Activated T-helper 2 cell treated with anti-CD3 and anti-CD28 coated beads, Interferon-gamma antibody, Interleukin-2, Interleukin-4, amounts not matched to agents 10 μg/mL and 5 μg/mL and 100 μg/mL, durations not matched to agents 14 hours and 24 hours and 36 hours (primary cell): ENCODE measurements around the gene PARD3B. TPM values are rescaled to one million over a fixed set of nuclear protein-coding genes. Genes with fewer than 3 reads are reported as not detected.

ENCODE experiments used
- DNase-seq: peaks from one replicate; pipeline ENCODE4 v3.0.0; 2021; ENCODE audit warnings: low spot score
- H3K27ac Mint-ChIP-seq: one replicate; pipeline ENCODE4 v1.8.0; 2021; ENCODE audit warnings: mixed read lengths
- H3K27me3 Mint-ChIP-seq: one replicate; pipeline ENCODE4 v1.8.0; 2021; ENCODE audit warnings: low read depth, mixed read lengths
- H3K36me3 Mint-ChIP-seq: one replicate; pipeline ENCODE4 v1.8.0; 2021; ENCODE audit warnings: low read depth, mixed read lengths
- H3K4me1 Mint-ChIP-seq: one replicate; pipeline ENCODE4 v1.8.0; 2021; ENCODE audit warnings: low read depth, mixed read lengths
- H3K4me3 Mint-ChIP-seq: one replicate; pipeline ENCODE4 v1.8.0; 2021; ENCODE audit warnings: low read depth, mild to moderate bottlenecking, moderate library complexity, mixed read lengths
- H3K9me3 Mint-ChIP-seq: one replicate; pipeline ENCODE4 v1.8.0; 2021; ENCODE audit warnings: mixed read lengths
- intact Hi-C: fragments of 100-400 bp; cut with micrococcal nuclease; formaldehyde crosslinking; loops from one replicate; pipeline ENCODE4 v1.15.1; 2023
- total RNA-seq: library from RNA; stranded (reverse); gene quantifications from 2 replicates; pipeline ENCODE4 v1.2.3, GENCODE V29; 2022

PARD3B gene
- total RNA-seq, 1 donor from 2014 or later = 0.39 TPM

DNA sequence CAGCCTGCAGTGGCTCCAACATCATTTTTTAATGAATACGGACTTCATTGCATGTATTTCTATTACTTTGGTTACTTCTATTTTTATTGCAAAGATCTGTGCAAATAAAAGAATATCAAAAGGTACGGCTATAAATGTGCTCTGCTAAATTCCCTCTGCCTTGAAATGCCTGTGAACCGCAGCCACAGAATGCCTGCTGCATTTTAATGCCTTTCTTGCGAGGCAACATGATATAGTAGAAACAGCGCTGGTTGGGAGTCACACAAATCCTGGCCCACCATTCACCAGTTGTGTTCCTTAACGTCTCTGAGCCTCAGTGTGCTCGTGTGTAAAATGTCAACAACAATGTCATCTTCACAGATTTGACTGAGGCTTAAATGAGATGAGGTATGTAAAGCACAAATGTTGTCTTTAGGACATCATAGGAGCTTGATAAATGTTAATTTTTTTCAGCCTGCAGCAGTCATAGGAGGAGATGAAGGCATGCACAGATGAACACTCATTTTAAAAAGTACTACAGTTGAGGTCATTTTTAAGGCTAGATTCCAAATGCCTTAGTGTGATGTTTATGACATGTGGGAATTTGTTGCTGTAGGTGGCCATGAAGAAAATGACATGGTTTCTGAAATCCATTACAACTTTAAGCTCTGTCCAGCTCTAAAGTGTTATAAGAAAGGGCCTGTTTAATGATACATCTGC lies 949.4 kb downstream of the PARD3B start:
- Mint-ChIP-seq H3K27me3 (peaks cover 16% of the 10 kb centered on the region), H3K4me3 (no peak overlapping the region), H3K4me1 (no peaks in the 10 kb centered on the region), H3K27ac (no peak overlapping the region), H3K9me3 (peaks cover 5% of the 10 kb centered on the region), H3K36me3 (no peaks in the 10 kb centered on the region)
- DNase-seq = no peak
- intact Hi-C loops = no loop called here

DNA sequence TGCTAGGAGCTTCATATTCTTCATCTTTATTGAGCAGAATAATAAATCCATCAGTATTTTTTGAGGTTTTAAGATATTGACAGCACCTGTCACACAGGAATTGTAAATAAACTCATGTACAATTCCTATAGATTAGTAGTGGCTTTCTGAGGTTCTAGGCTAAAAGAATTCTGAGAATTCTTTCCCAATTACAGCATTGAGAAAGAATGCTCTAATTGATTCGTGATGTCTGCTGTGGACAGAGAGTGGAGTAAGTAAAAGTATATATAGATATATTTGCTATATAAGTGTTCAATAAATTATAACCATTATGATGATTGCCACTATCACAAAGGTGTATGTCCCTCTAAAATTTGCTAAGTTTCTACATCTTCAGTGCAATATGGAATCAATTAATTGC lies 950.5 kb downstream of the PARD3B start:
- no peak for DNase-seq
- Mint-ChIP-seq H3K27ac (no peak overlapping the region), H3K4me1 (no peaks in the 10 kb centered on the region), H3K27me3 (peaks cover 17% of the 10 kb centered on the region), H3K36me3 (no peaks in the 10 kb centered on the region), H3K4me3 (no peak overlapping the region), H3K9me3 (peaks cover 5% of the 10 kb centered on the region)
- intact Hi-C loops = no loop called here

DNA sequence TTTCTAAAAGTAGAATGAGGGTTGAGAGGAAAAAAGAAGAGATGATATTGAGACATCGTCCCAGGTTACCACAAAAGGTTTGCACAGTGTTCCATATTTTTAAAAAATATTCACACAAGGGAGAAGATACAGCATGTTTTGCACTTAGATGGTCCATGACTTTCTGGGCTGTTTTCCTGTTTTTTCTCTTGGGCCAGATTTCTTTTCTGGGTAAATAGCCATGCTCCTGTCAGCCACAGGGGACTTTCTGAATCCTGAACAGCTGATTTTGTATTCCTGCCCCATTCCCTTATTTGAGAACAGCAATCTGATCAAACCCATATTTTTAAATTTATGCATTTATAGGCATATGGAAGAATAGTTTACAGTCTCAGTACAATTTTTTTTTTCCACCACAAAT lies 951.1 kb downstream of the PARD3B start:
- no peak overlapping the region for H3K4me3 Mint-ChIP-seq
- no peaks in the 10 kb centered on the region for H3K4me1 Mint-ChIP-seq
- no peak for DNase-seq
- peaks cover 3% of the 10 kb centered on the region for H3K9me3 Mint-ChIP-seq
- H3K36me3 Mint-ChIP-seq = no peaks in the 10 kb centered on the region
- intact Hi-C loops = no loop called here
- H3K27ac Mint-ChIP-seq = no peak overlapping the region
- peaks cover 22% of the 10 kb centered on the region for H3K27me3 Mint-ChIP-seq

DNA sequence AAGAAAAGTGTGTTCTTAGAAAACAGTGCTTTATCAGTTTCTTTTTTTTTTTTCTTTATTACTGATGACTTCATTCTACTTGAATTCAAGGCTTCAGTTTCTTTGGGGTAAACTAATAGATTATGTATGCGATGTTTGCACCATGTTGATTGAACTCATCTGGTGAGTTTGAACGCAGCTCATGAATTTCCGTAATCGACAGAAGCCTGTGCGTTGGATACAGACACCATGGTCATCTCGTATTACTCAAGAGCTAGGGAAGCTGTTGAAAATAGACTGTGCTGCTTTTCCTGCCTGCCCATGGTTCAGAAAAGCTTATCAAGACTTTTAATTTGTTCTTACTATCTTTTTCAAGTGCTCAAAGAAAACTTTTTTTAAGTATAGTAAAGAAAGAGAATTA lies 951.5 kb downstream of the PARD3B start:
- no peak overlapping the region for H3K27ac Mint-ChIP-seq
- H3K4me1 Mint-ChIP-seq = no peaks in the 10 kb centered on the region
- no peaks in the 10 kb centered on the region for H3K36me3 Mint-ChIP-seq
- DNase-seq = no peak
- intact Hi-C loops = no loop called here
- H3K27me3 Mint-ChIP-seq = peaks cover 22% of the 10 kb centered on the region
- H3K9me3 Mint-ChIP-seq = no peaks in the 10 kb centered on the region
- H3K4me3 Mint-ChIP-seq = no peak overlapping the region

DNA sequence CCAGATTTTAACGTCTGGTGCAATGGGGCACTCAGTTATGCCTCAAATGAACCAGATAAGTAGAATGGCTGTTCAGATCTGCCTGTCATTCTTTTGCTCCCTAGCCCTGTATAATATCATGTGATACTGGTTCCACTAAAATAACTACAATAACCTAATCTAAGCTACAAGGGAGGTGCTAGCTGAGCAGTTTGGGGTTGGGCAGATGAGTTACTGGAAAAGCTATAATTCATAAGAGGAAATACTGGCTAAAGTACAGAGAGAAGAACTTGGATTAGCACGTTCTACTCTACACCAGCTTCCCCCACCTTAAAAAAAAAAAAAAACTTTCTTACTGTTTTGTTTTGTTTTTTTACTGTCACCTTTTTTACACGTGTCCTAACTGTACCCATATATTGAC lies 953.7 kb downstream of the PARD3B start:
- Mint-ChIP-seq H3K4me3 (no peak overlapping the region), H3K36me3 (no peaks in the 10 kb centered on the region), H3K4me1 (no peaks in the 10 kb centered on the region), H3K27me3 (peaks cover 22% of the 10 kb centered on the region), H3K27ac (no peak overlapping the region), H3K9me3 (no peaks in the 10 kb centered on the region)
- no peak for DNase-seq
- intact Hi-C loops = no loop called here

DNA sequence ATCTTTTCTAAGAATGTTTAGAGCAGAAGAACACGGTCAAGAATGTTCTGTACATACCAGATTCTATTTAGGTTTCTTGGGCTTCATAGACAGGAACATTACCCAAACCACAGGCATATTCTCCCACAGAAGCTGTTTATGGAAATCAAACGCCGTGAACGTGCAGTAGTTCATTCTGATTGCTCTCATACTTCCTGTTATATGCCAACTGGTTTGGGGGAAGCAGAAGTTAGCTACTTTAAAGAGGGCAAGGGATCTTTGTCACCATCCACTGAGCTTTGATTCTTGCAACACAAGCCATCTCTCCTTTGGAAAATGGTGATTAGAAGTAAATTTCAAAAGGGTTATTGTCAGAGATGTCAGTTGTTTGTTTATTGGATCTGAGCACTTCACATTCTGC lies 954.8 kb downstream of the PARD3B start:
- intact Hi-C loops = no loop called here
- H3K27ac Mint-ChIP-seq = no peak overlapping the region
- no peak for DNase-seq
- H3K27me3 Mint-ChIP-seq = peaks cover 15% of the 10 kb centered on the region
- no peaks in the 10 kb centered on the region for H3K4me1 Mint-ChIP-seq
- H3K36me3 Mint-ChIP-seq = no peaks in the 10 kb centered on the region
- no peaks in the 10 kb centered on the region for H3K9me3 Mint-ChIP-seq
- H3K4me3 Mint-ChIP-seq = no peak overlapping the region

DNA sequence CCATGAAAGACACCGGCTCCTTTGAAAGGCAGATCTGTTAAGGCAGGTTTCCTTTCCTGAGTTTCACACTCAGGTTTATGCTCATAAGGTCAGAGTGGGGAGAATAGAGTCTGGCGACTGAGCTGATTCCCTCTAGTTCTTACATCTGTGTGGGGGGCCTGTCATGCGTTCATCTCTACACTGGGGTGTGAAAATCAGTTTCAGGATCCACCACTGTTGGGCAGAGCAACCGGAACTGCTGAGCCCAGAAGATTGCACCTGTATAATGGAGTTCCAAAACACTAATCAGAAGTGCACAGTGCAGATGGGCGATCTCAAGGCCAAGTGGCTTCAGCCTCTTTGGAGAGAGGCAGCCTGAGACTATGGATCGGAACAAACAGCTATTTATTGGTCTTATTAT lies 955.7 kb downstream of the PARD3B start:
- H3K27ac Mint-ChIP-seq = no peak overlapping the region
- no peak overlapping the region for H3K4me3 Mint-ChIP-seq
- intact Hi-C loops = no loop called here
- no peak for DNase-seq
- H3K9me3 Mint-ChIP-seq = no peaks in the 10 kb centered on the region
- H3K27me3 Mint-ChIP-seq = peaks cover 15% of the 10 kb centered on the region
- no peaks in the 10 kb centered on the region for H3K36me3 Mint-ChIP-seq
- H3K4me1 Mint-ChIP-seq = no peaks in the 10 kb centered on the region

DNA sequence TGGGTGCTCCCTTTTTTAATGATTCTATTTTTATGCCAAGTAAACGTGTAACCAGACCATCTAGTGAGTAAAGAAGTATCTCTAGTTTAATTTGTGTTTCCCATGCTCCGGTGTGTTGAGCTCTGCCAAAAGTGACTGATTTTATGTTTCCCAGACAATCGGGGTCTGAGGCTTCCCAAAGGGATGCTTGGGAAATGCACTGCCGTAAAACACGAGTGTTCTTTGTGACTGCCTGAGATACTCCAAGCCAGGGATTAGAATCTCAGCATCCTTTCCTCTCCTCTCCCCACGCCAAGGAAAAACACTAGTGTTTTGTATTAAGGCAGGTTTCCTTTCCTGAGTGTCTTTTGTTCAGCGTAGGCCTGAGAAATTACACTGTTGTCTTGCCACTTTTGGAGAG lies 956.6 kb downstream of the PARD3B start:
- DNase-seq = no peak
- no peak overlapping the region for H3K27ac Mint-ChIP-seq
- H3K4me3 Mint-ChIP-seq = no peak overlapping the region

DNA sequence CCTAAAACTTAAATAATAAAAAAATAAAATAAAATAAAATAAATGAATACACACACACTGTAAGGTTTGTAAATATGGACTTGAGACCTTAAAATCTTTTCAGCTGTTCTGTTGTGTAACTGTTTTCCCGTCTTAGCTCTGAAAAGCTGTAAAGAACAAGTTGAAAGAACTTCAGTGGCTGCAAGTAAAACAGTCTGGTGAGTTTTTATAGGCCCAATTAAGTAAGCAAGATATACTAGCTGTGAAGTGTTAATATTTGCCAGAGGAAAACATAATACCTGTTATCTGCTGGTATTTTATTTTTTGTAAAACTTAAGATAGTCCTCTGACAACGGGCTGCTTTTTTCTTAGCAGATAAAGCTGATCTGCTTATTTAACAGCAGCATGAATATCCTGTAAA lies 960.1 kb downstream of the PARD3B start:
- intact Hi-C loops = no loop called here
- Mint-ChIP-seq H3K4me3 (no peak overlapping the region), H3K27ac (no peak overlapping the region), H3K27me3 (peaks cover 23% of the 10 kb centered on the region), H3K9me3 (no peaks in the 10 kb centered on the region), H3K36me3 (no peaks in the 10 kb centered on the region), H3K4me1 (no peaks in the 10 kb centered on the region)
- no peak for DNase-seq

More for the DNA sequence above, 956.6 kb downstream of the PARD3B start:
- intact Hi-C loops = no loop called here
- Mint-ChIP-seq H3K36me3 (no peaks in the 10 kb centered on the region), H3K9me3 (no peaks in the 10 kb centered on the region), H3K27me3 (peaks cover 16% of the 10 kb centered on the region), H3K4me1 (no peaks in the 10 kb centered on the region)

DNA sequence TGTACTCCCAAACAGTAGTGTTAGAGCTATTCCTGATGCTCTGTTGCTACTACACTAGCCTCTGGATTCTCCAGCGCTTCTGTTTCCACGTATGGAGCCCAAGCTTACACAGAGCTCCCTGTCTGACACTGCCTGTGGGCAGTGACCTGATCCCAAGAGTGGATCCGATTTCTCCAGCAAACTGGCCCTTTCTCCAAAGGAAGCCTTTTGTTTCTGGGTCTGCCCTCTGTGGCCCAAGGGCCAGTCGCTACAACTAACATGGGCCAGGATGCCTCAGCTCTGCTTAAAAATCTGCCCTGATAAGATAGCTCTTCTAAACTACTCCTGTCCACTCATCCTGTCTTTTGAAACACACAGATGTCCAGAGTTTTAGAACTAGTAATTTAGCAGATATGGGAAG lies 964.4 kb downstream of the PARD3B start:
- Mint-ChIP-seq H3K27me3 (peaks cover 20% of the 10 kb centered on the region), H3K4me3 (no peak overlapping the region), H3K9me3 (no peaks in the 10 kb centered on the region), H3K4me1 (no peaks in the 10 kb centered on the region), H3K27ac (no peak overlapping the region), H3K36me3 (no peaks in the 10 kb centered on the region)
- intact Hi-C loops = no loop called here
- no peak for DNase-seq

DNA sequence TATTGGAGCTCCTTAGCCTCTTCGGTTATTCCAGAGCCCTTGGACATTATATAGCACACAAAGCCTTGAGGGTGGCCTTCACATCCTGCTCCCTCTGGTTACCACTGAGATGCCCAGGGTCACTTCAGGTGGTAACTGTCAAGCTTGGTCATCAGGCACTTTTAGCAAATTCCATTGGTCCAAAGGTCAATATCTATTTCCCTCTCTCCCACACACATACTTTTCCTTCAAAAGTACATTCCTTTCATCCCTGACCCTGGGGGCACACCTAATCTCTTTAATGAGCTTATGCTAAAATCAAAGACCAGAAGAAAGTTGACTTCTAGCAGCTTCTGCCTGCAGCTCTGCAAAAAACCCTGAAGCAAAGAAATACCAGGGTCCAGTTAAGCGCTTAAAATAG lies 965.1 kb downstream of the PARD3B start:
- no peak for DNase-seq
- no peak overlapping the region for H3K4me3 Mint-ChIP-seq
- no peaks in the 10 kb centered on the region for H3K4me1 Mint-ChIP-seq
- H3K27ac Mint-ChIP-seq = no peak overlapping the region
- no peaks in the 10 kb centered on the region for H3K36me3 Mint-ChIP-seq
- no peaks in the 10 kb centered on the region for H3K9me3 Mint-ChIP-seq
- peaks cover 22% of the 10 kb centered on the region for H3K27me3 Mint-ChIP-seq
- intact Hi-C loops = no loop called here

DNA sequence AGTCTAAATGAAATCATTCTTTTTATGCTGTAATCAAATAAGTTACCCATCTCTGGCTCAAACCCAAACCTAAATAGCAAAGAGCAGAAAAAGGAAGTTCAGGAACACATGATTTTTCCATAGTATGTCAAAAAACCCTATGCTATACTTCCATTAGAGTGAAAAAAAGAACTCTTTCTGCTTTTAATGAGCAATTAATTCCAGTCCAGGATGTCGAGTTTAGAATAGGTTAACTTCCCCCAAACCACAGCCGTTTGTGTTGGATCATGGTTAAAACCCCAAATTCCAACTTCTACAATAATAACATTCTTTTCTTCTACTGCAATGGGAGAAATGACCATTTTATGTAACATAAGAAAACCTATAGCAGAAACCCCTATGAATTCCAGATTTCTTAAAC lies 965.9 kb downstream of the PARD3B start:
- peaks cover 22% of the 10 kb centered on the region for H3K27me3 Mint-ChIP-seq
- H3K27ac Mint-ChIP-seq = no peak overlapping the region
- no peaks in the 10 kb centered on the region for H3K9me3 Mint-ChIP-seq
- no peak for DNase-seq
- no peaks in the 10 kb centered on the region for H3K4me1 Mint-ChIP-seq
- intact Hi-C loops = no loop called here
- no peak overlapping the region for H3K4me3 Mint-ChIP-seq
- H3K36me3 Mint-ChIP-seq = no peaks in the 10 kb centered on the region

DNA sequence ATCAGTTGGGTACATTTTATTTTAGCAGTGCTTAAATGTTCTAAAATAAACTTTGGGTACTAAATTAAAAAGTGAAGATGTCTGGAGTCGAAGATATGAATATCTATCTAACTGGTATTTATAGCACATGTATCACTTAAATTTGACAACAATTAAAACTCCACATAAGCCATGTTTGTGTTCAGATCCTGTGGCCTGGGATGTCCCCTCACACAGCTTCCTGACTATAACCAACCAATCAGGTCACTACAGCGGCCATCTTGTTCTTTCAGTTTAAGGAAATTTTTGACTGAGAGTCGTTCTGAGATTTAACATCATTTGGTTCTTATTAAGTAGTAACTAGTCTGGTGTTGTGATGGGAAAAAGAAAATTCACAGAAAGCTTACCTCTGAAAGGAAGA lies 966.4 kb downstream of the PARD3B start:
- Mint-ChIP-seq H3K4me1 (no peaks in the 10 kb centered on the region), H3K9me3 (no peaks in the 10 kb centered on the region), H3K27me3 (peaks cover 19% of the 10 kb centered on the region), H3K27ac (no peak overlapping the region), H3K4me3 (no peak overlapping the region), H3K36me3 (no peaks in the 10 kb centered on the region)
- intact Hi-C loops = no loop called here
- no peak for DNase-seq

DNA sequence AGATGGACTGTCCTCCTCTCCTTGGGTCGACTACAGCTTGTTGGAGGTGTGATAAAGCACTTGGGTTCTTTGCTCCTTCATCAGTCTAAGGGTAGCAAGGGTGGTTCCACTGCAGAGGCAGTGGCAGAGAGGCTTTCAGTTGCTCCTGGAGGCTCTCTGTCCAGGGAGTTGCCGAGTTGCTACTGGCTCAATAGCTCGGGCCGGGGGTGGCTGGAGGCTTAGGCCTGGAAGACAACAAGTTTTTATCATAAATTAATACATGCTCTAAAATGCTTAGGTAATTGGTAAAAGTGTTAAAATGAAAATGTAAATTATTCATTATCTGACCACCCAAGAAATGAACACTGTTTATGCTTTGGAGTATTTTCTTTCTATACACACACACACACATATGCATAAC lies 975.0 kb downstream of the PARD3B start:
- DNase-seq = no peak
- intact Hi-C loops = no loop called here
- Mint-ChIP-seq H3K9me3 (no peaks in the 10 kb centered on the region), H3K4me1 (peaks cover 3% of the 10 kb centered on the region), H3K27ac (no peak overlapping the region), H3K36me3 (peaks cover 4% of the 10 kb centered on the region), H3K4me3 (no peak overlapping the region), H3K27me3 (peaks cover 11% of the 10 kb centered on the region)
